Stimulated activated CD8-positive, alpha-beta memory T cell treated with anti-CD3 and anti-CD28 coated beads, Interleukin-2, amount 100 ng/mL, for 48 hours (primary cell): Measurements from ENCODE around the gene UQCRFS1.
"Not testable (repeated sequence)": the region's sequence is repeated elsewhere in the genome, so short reads cannot be mapped to it uniquely, and the experiment has no call there.

Source experiments
- DNase-seq, 2 donors: peaks; one replicate each; pipeline ENCODE4 v3.0.0-alpha.2; 2020; ENCODE audit warnings: low read depth in 2 of 2

UQCRFS1 gene

GRCh38 chr19:29215322-29215845, 2.4 kb upstream of the UQCRFS1 start:
- DNase-seq, result no peak

GRCh38 chr19:29214411-29214810, 1.5 kb upstream of the UQCRFS1 start:
- DNase-seq, result no peak

GRCh38 chr19:29212356-29212647, 649 bp downstream of the UQCRFS1 start:
- DNase-seq, result no peak

GRCh38 chr19:29211562-29212355, 1.2 kb downstream of the UQCRFS1 start:
- no peak for DNase-seq

- DNase-seq, result not testable (repeated sequence)
Measured at GRCh38 chr19:29211041-29211440, 1.9 kb downstream of the UQCRFS1 start.

GRCh38 chr19:29210502-29210901, 2.4 kb downstream of the UQCRFS1 start:
- not testable (repeated sequence) for DNase-seq

GRCh38 chr19:29207403-29208187, 5.4 kb downstream of the UQCRFS1 start:
- DNase-seq, result not testable (repeated sequence)

- no peak for DNase-seq
Measured at GRCh38 chr19:29206453-29206852, 6.5 kb downstream of the UQCRFS1 start.

- no peak for DNase-seq
Measured at GRCh38 chr19:29202281-29202680, 10.7 kb downstream of the UQCRFS1 start.

GRCh38 chr19:29201855-29202254, 11.1 kb downstream of the UQCRFS1 start:
- DNase-seq, result no peak

DNA sequence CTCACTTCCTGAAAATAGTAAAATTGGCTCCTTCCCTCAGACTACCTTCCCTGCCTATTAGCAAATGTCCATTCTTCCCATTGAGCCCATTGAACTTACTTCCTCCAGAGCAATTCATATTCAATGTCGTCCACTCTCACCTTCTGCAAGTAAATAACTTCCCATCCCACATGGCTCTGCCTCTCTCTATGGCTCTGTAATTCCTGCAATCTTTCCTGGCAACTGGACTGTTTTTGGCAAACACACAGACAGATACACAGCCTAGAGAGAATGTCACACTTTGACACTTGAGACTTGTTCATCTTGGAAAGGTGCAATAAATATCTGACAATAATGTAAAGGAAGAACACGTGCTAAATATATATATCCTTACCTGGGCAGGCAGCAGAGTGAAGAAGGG, 18.3 kb downstream of the UQCRFS1 start:
- DNase-seq, result no peak

- DNase-seq, result no peak
Measured at GRCh38 chr19:29193155-29193554, 19.8 kb downstream of the UQCRFS1 start.

DNA sequence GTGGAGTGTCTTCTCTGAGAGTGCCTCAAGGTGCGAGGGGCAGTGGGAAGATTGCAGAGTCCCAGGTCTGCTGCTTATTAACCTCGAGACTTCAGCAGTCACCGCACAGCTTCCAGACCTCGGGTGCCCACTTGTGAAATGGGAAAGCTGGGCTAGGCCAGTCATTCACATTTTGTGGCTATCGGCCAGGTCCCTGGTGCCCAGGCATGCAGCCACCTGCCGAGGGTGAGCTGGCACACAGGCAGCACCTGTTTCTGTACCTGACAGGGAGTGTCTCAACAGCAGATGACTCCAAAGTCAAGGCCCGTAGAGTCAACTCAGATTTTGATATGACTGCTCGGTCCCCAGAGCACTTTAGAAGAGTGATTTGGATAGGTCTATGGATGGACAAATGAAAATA, 21.9 kb downstream of the UQCRFS1 start:
- no peak for DNase-seq

DNA sequence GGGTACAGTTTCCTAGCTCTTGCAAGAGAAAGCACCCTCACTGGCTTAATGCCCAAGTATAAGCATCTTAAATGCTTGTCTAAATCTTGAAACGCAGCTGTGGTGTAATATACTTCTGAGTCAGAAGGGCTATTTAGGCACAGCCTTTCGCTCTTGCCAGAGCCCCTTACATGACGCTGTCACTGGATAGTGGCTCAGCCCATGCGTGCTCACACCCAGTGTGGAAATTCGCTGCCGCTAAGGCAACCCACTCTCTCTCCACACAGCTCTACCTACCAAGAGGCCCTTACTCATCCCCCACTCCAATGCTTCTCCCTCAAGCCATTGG, 24.0 kb downstream of the UQCRFS1 start:
- DNase-seq, result no peak

- no peak for DNase-seq
Measured at GRCh38 chr19:29188289-29189032, 24.5 kb downstream of the UQCRFS1 start.

GRCh38 chr19:29187676-29188075, 25.3 kb downstream of the UQCRFS1 start:
- no peak for DNase-seq

- no peak for DNase-seq
Measured at GRCh38 chr19:29185427-29185826, 27.5 kb downstream of the UQCRFS1 start.

DNA sequence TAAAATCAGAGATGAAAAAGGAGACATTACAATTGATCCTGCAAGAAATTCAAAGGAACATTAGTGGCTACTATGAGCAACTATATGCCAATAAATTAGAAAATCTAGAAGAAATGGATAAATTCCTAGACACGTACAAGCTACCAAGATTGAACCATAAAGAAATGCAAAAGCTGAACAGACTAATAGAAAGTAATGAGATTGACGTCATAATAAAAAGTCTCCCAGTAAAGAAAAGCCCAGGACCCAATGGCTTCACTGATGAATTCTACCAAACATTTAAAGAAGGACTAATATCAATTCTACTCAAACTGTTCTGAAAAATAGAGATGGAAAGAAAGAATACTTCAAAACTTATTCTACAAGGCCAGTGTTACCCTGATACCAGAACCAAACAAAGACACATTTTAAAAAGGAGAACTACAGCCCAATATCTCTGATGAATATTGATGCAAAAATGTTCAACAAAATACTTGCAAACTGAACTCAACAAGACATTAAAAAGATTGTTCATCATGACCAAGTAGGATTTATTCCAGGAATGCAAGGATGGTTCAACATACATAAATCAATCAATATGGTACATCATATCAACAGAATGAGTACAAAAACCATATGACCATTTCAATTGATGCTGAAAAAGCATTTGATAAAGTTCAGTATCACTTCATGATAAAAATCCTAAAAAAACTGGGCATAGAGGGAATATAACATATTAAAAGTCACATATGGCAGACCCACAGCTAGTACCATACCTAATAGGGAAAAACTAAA, 35.8 kb downstream of the UQCRFS1 start:
- no peak for DNase-seq

GRCh38 chr19:29173896-29174295, 39.1 kb downstream of the UQCRFS1 start:
- no peak for DNase-seq

DNA sequence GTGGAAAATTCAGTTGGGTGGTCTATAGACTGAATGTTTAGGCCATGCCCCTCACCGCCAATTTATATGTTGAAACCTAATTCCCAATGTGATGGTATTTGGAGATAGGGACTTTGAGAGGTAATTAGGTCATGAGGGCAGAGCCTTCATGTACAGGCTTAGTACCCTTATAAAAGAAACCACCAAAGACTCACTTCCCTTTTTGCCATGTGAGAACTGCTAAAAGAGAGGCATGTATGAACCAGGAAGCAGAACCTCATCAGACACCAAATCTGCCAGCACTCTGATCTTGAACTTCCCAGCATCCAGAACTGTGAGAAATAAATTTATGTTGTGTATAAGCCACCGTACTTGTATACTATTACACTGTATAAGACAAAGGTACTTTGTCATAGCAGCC, 40.6 kb downstream of the UQCRFS1 start:
- DNase-seq, result no peak

GRCh38 chr19:29171525-29171924, 41.4 kb downstream of the UQCRFS1 start:
- no peak for DNase-seq

GRCh38 chr19:29170554-29170953, 42.4 kb downstream of the UQCRFS1 start:
- no peak for DNase-seq
